HCT116 (cell line): Measurements from ENCODE around the gene NUCB2. TPM values are rescaled to one million over a fixed set of nuclear protein-coding genes. Genes with fewer than 3 reads are reported as not detected.

ENCODE experiments used
- ATAC-seq: fragments of 200-7000 bp; cut with Tn5 transposase; 2 replicates; pipeline ENCODE4 v1.9.1; 2020; ENCODE audit warnings: mild to moderate bottlenecking, moderate library complexity
- BruUV-seq: library from RNA; stranded (reverse); fragments of 400-500 nt; replicated peaks from 2 replicates; lab custom pipeline; 2021; lab: Mats Ljungman, UMichigan
- CTCF ChIA-PET: fragments of 300-600 bp; sonication (Branson Sonifier 250); formaldehyde crosslinking; loops from one replicate; lab custom pipeline; 2021; ENCODE audit warnings: antibody characterized with exemption; lab: Charles Lee
- POLR2A ChIA-PET: fragments of 300-600, 350-600 bp; sonication (Branson Sonifier 250); formaldehyde crosslinking; loops from one replicate; lab custom pipeline; 2021; ENCODE audit warnings: antibody characterized with exemption; lab: Charles Lee
- RAD21 ChIA-PET, 2 experiments: fragments of 300-600 bp; sonication (Branson Sonifier 250); formaldehyde crosslinking; loops; one replicate each; lab custom pipeline; 2023; ENCODE audit warnings: low total read pairs in 2 of 2; ENCODE audit not compliant: uncharacterized antibody in 2 of 2, unreplicated experiment in 2 of 2, low non-redundant PET in 1 of 2; lab: Charles Lee
- DNase-seq: peaks from one replicate; pipeline ENCODE4 v3.0.0-alpha.2; 2010; ENCODE audit warnings: low read depth, low spot score
- H2AFZ ChIP-seq: fragments of 200-600 bp; shearing (Covaris generic), sonication (generic); 2 replicates; pipeline ENCODE4 v1.6.1; 2017; ENCODE audit warnings: low read depth, mixed run types, mixed read lengths, antibody characterized with exemption, low read length; ENCODE audit not compliant: poor library complexity, severe bottlenecking
- H3K27ac ChIP-seq: 2 replicates; pipeline ENCODE4 v1.5.1; 2012; ENCODE audit warnings: low read depth, low read length
- H3K27me3 ChIP-seq: fragments of 200-600 bp; sonication (generic); 2 replicates; pipeline ENCODE4 v1.6.1; 2016; ENCODE audit warnings: mixed run types, low read length, mixed read lengths; ENCODE audit not compliant: insufficient read depth
- H3K36me3 ChIP-seq, 2 experiments: fragments of 200-500 bp in 1 of 2; fragments of 200-600 bp in 1 of 2; sonication (Bioruptor generic) in 1 of 2; sonication (generic) in 1 of 2; 2 replicates each; pipeline versions ENCODE4 v1.5.1 to v1.6.1; 2014 to 2016; ENCODE audit warnings: low read length in 2 of 2, inconsistent platforms in 1 of 2, mixed read lengths in 1 of 2, mixed run types in 1 of 2; ENCODE audit not compliant: insufficient read depth in 2 of 2, control insufficient read depth in 1 of 2
- H3K4me1 ChIP-seq, 2 experiments: fragments of 200-600 bp in 1 of 2; sonication (generic) in 1 of 2; 2 replicates each; pipeline versions ENCODE4 v1.5.1 to v1.6.1; 2012 to 2017; ENCODE audit warnings: low read length in 2 of 2, inconsistent platforms in 1 of 2, mild to moderate bottlenecking in 1 of 2, mixed read lengths in 1 of 2, mixed run types in 1 of 2, moderate library complexity in 1 of 2; ENCODE audit not compliant: insufficient read depth in 2 of 2, control insufficient read depth in 1 of 2
- H3K4me2 ChIP-seq: fragments of 200-600 bp; sonication (generic); 2 replicates; pipeline ENCODE4 v1.6.1; 2017; ENCODE audit warnings: mixed run types, low read length, mixed read lengths
- H3K4me3 ChIP-seq, 2 experiments: fragments of 200-600 bp in 1 of 2; sonication (generic) in 1 of 2; replicated peaks in 1 of 2; 2 replicates each; pipeline ENCODE4 v1.5.1; 2011 to 2016; ENCODE audit warnings: low read length in 2 of 2, control low read depth in 1 of 2, low read depth in 1 of 2, mild to moderate bottlenecking in 1 of 2, mixed read lengths in 1 of 2, mixed run types in 1 of 2
- H3K79me2 ChIP-seq: fragments of 200-600 bp; sonication (generic); 2 replicates; pipeline ENCODE4 v1.6.1; 2017; ENCODE audit warnings: mild to moderate bottlenecking, mixed run types, low read length, moderate library complexity, mixed read lengths; ENCODE audit not compliant: insufficient read depth
- H3K9ac ChIP-seq: fragments of 200-600 bp; sonication (generic); 2 replicates; pipeline ENCODE4 v1.6.1; 2016; ENCODE audit warnings: low read length, mixed read lengths
- H3K9me2 ChIP-seq: fragments of 200-600 bp; sonication (generic), shearing (Covaris generic); 2 replicates; pipeline ENCODE4 v1.6.1; 2017; ENCODE audit warnings: mixed run types, mild to moderate bottlenecking, moderate library complexity; ENCODE audit not compliant: insufficient read depth
- H3K9me3 ChIP-seq, 2 experiments: fragments of 200-500 bp in 1 of 2; fragments of 200-600 bp in 1 of 2; sonication (Bioruptor generic) in 1 of 2; sonication (generic) in 1 of 2; 2 replicates each; pipeline ENCODE4 v1.6.1; 2014 to 2017; ENCODE audit warnings: low read length in 2 of 2, mixed read lengths in 2 of 2, inconsistent platforms in 1 of 2, low read depth in 1 of 2, mild to moderate bottlenecking in 1 of 2, mixed run types in 1 of 2, moderate library complexity in 1 of 2; ENCODE audit not compliant: control insufficient read depth in 1 of 2, insufficient read depth in 1 of 2
- H4K20me1 ChIP-seq: fragments of 200-600 bp; sonication (generic), shearing (Covaris generic); 2 replicates; pipeline ENCODE4 v1.6.1; 2017; ENCODE audit warnings: mixed run types, mild to moderate bottlenecking, moderate library complexity; ENCODE audit not compliant: insufficient read depth
- CBX3 ChIP-seq: IDR thresholded peaks from 2 replicates; pipeline ENCODE4 v1.6.1; 2012; ENCODE audit warnings: low read depth
- EGR1 ChIP-seq: IDR thresholded peaks from 2 replicates; pipeline ENCODE4 v1.6.1; 2012; ENCODE audit warnings: low read depth
- ELF1 ChIP-seq: IDR thresholded peaks from 2 replicates; pipeline ENCODE4 v1.6.1; 2012; ENCODE audit warnings: low read depth, borderline replicate concordance
- EZH2phosphoT487 ChIP-seq: fragments of 200-600 bp; IDR thresholded peaks from 2 replicates; pipeline ENCODE4 v1.6.1; 2018; ENCODE audit warnings: antibody characterized with exemption, borderline replicate concordance
- FOSL1 ChIP-seq: IDR thresholded peaks from 2 replicates; pipeline ENCODE4 v1.6.1; 2012; ENCODE audit warnings: low read depth
- POLR2A ChIP-seq: IDR thresholded peaks from 2 replicates; pipeline ENCODE4 v1.7.0; 2011; ENCODE audit warnings: borderline replicate concordance; ENCODE audit not compliant: insufficient read depth, insufficient read length; ENCODE audit errors: extremely low read depth
- POLR2AphosphoS5 ChIP-seq: IDR thresholded peaks from 2 replicates; pipeline ENCODE4 v1.6.1; 2011; ENCODE audit warnings: mild to moderate bottlenecking, low read depth, low read length, moderate library complexity
- RAD21 ChIP-seq: IDR thresholded peaks from 2 replicates; pipeline ENCODE4 v1.6.1; 2012; ENCODE audit warnings: low read depth, mild to moderate bottlenecking
- SIN3A ChIP-seq: IDR thresholded peaks from 2 replicates; pipeline ENCODE4 v1.6.1; 2012; ENCODE audit warnings: low read depth
- SP1 ChIP-seq: IDR thresholded peaks from 2 replicates; pipeline ENCODE4 v1.6.1; 2012; ENCODE audit warnings: low read depth
- SRF ChIP-seq: IDR thresholded peaks from 2 replicates; pipeline ENCODE4 v1.6.1; 2012; ENCODE audit warnings: low read depth
- TCF7L2 ChIP-seq: IDR thresholded peaks from 2 replicates; pipeline ENCODE4 v1.7.0; 2011; ENCODE audit warnings: borderline replicate concordance, inconsistent platforms; ENCODE audit not compliant: insufficient read depth, insufficient read length; ENCODE audit errors: extremely low read depth
- YY1 ChIP-seq: IDR thresholded peaks from 2 replicates; pipeline ENCODE4 v1.6.1; 2011; ENCODE audit warnings: low read length, low read depth, moderate library complexity, mild to moderate bottlenecking; ENCODE audit not compliant: insufficient replicate concordance; ENCODE audit errors: extremely low read depth
- ZFX ChIP-seq: fragments of 450-650 bp; IDR thresholded peaks from 2 replicates; pipeline ENCODE4 v1.6.1; 2017
- ZNF274 ChIP-seq: fragments of 200-500 bp; sonication (Bioruptor generic); IDR thresholded peaks from 2 replicates; pipeline ENCODE4 v1.6.1; 2014; ENCODE audit warnings: mild to moderate bottlenecking, low read depth, low read length, inconsistent platforms
- intact Hi-C: fragments of 100-400 bp; cut with micrococcal nuclease; formaldehyde crosslinking; loops from 2 replicates; pipeline ENCODE4 v1.10.0; 2022
- total RNA-seq: library from RNA; stranded (reverse); gene quantifications from one replicate; pipeline ENCODE4 v1.2.1, GENCODE V29; 2021; ENCODE audit not compliant: unreplicated experiment
- TF ChIP-seq, protein P1 (sequence below): IDR thresholded peaks from 2 replicates; pipeline ENCODE4 v1.6.1; 2011; ENCODE audit warnings: mild to moderate bottlenecking, low read length, moderate library complexity; ENCODE audit not compliant: insufficient replicate concordance; ENCODE audit errors: extremely low read depth
- TF ChIP-seq, protein P2 (sequence below): IDR thresholded peaks from 2 replicates; pipeline ENCODE4 v1.6.1; 2012; ENCODE audit warnings: low read depth
- TF ChIP-seq, protein P3 (sequence below): IDR thresholded peaks from 2 replicates; pipeline ENCODE4 v1.6.1; 2012
- TF ChIP-seq, protein P4 (sequence below): IDR thresholded peaks from 2 replicates; pipeline ENCODE4 v1.6.1; 2012

Gene NUCB2
- total RNA-seq, 1 experiment from 2014 or later = 40.6 TPM

DNA sequence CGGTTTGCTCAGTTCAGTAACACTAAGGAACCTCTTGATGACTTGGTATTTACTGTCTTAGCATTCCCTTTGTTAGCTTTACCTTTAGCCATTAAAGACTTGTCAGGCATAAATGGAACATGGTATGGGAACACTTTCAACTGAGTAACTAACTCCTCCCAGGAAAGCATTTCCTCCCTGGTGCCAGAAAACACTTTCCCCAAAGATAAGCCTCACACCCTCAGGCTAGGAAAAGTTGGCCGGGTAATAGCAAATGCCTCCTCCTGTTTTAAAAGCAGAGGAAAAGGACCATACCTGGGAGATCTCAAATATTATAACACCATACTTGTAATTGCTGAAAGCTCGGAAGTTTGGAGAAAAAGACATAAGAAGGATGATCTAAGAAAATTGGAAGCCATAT is 100.0 kb downstream of the NUCB2 start (continued):
- TF ChIP-seq, protein P1, sequence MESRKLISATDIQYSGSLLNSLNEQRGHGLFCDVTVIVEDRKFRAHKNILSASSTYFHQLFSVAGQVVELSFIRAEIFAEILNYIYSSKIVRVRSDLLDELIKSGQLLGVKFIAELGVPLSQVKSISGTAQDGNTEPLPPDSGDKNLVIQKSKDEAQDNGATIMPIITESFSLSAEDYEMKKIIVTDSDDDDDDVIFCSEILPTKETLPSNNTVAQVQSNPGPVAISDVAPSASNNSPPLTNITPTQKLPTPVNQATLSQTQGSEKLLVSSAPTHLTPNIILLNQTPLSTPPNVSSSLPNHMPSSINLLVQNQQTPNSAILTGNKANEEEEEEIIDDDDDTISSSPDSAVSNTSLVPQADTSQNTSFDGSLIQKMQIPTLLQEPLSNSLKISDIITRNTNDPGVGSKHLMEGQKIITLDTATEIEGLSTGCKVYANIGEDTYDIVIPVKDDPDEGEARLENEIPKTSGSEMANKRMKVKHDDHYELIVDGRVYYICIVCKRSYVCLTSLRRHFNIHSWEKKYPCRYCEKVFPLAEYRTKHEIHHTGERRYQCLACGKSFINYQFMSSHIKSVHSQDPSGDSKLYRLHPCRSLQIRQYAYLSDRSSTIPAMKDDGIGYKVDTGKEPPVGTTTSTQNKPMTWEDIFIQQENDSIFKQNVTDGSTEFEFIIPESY = no peak
- TF ChIP-seq RAD21 = no peak
- no peak for TF ChIP-seq SP1

DNA sequence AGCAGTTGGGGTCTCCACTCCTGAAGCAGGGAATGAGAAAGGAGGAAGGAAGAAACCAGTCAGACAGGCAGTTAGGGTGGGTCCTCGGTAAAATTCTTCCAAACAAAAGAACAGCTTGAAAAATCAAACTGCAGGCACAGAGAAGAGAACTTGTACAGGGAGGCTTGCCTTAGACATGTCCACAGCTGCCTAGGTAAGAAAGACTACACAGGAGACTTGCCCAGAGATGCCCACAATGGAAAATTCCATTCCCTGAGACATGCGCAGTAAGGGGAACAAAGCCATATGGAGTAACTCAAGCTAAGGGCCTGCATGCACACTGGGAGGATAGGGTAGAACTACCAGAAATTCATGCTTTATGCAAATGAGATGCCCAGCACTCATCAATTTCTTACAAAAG is 102.1 kb downstream of the NUCB2 start:
- BruUV-seq = no TSS peak
- no peak overlapping the region for H2AFZ ChIP-seq

More for the DNA sequence above, 102.1 kb downstream of the NUCB2 start:
- Histone ChIP-seq H3K79me2 (no peaks in the 10 kb centered on the region), H3K9me3 (peaks cover 8 to 11% of the 10 kb centered on the region in 2 experiments; a peak in 3 of 4 replicates), H3K4me2 (no peak overlapping the region), H3K4me3 (no peak overlapping the region), H4K20me1 (no peaks in the 10 kb centered on the region), H3K27me3 (no peaks in the 10 kb centered on the region), H3K9ac (no peak overlapping the region), H3K27ac (no peak overlapping the region), H3K9me2 (no peaks in the 10 kb centered on the region), H3K36me3 (no peaks in the 10 kb centered on the region), H3K4me1 (no peaks in the 10 kb centered on the region)
- POLR2A ChIA-PET = no interaction called here
- RAD21 ChIA-PET = no interaction called here
- no peak for ATAC-seq
- CTCF ChIA-PET = no interaction called here
- no peak for TF ChIP-seq SP1
- TF ChIP-seq ZFX = no peak
- no peak for TF ChIP-seq FOSL1
- TF ChIP-seq POLR2A = no peak
- TF ChIP-seq YY1 = no peak
- TF ChIP-seq RAD21 = no peak
- TF ChIP-seq, protein P1 = no peak
- TF ChIP-seq SIN3A = no peak
- TF ChIP-seq, protein P2, sequence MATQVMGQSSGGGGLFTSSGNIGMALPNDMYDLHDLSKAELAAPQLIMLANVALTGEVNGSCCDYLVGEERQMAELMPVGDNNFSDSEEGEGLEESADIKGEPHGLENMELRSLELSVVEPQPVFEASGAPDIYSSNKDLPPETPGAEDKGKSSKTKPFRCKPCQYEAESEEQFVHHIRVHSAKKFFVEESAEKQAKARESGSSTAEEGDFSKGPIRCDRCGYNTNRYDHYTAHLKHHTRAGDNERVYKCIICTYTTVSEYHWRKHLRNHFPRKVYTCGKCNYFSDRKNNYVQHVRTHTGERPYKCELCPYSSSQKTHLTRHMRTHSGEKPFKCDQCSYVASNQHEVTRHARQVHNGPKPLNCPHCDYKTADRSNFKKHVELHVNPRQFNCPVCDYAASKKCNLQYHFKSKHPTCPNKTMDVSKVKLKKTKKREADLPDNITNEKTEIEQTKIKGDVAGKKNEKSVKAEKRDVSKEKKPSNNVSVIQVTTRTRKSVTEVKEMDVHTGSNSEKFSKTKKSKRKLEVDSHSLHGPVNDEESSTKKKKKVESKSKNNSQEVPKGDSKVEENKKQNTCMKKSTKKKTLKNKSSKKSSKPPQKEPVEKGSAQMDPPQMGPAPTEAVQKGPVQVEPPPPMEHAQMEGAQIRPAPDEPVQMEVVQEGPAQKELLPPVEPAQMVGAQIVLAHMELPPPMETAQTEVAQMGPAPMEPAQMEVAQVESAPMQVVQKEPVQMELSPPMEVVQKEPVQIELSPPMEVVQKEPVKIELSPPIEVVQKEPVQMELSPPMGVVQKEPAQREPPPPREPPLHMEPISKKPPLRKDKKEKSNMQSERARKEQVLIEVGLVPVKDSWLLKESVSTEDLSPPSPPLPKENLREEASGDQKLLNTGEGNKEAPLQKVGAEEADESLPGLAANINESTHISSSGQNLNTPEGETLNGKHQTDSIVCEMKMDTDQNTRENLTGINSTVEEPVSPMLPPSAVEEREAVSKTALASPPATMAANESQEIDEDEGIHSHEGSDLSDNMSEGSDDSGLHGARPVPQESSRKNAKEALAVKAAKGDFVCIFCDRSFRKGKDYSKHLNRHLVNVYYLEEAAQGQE = no peak
- TF ChIP-seq EGR1 = no peak
- no peak for TF ChIP-seq CBX3
- TF ChIP-seq ELF1 = no peak
- TF ChIP-seq, protein P3, sequence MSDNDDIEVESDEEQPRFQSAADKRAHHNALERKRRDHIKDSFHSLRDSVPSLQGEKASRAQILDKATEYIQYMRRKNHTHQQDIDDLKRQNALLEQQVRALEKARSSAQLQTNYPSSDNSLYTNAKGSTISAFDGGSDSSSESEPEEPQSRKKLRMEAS = no peak
- TF ChIP-seq, protein P4, sequence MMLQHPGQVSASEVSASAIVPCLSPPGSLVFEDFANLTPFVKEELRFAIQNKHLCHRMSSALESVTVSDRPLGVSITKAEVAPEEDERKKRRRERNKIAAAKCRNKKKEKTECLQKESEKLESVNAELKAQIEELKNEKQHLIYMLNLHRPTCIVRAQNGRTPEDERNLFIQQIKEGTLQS = no peak
- no peak for TF ChIP-seq ZNF274
- no peak for TF ChIP-seq TCF7L2
- no peak for TF ChIP-seq POLR2AphosphoS5
- TF ChIP-seq SRF = no peak
- no peak for TF ChIP-seq EZH2phosphoT487
- intact Hi-C loops = no loop called here
- DNase-seq = no peak
